HEK293T (cell line): ENCODE results near the gene ANKRD12.

Experiments used
- ARNT ChIP-seq: fragments of 450-650 bp; IDR thresholded peaks from 2 replicates; pipeline ENCODE4 v1.6.1; 2017; ENCODE audit warnings: mild to moderate bottlenecking
- BHLHE40 ChIP-seq: fragments of 450-650 bp; IDR thresholded peaks from 2 replicates; pipeline ENCODE4 v1.6.1; 2016; ENCODE audit warnings: mild to moderate bottlenecking, moderate library complexity, borderline replicate concordance
- ELF4 ChIP-seq: fragments of 450-650 bp; IDR thresholded peaks from 2 replicates; pipeline ENCODE4 v1.6.1; 2017; ENCODE audit warnings: antibody characterized with exemption
- FOXA1 ChIP-seq: fragments of 450-650 bp; IDR thresholded peaks from 2 replicates; pipeline ENCODE4 v1.6.1; 2016; ENCODE audit warnings: mild to moderate bottlenecking
- FOXK2 ChIP-seq: fragments of 450-650 bp; IDR thresholded peaks from 2 replicates; pipeline ENCODE4 v1.6.1; 2016; ENCODE audit warnings: mild to moderate bottlenecking
- FOXM1 ChIP-seq: fragments of 450-650 bp; IDR thresholded peaks from 2 replicates; pipeline ENCODE4 v1.6.1; 2017; ENCODE audit warnings: mild to moderate bottlenecking, borderline replicate concordance
- HDGF ChIP-seq: fragments of 450-650 bp; IDR thresholded peaks from 2 replicates; pipeline ENCODE4 v1.6.1; 2017; ENCODE audit warnings: antibody characterized with exemption, borderline replicate concordance
- LEF1 ChIP-seq: fragments of 450-650 bp; IDR thresholded peaks from 2 replicates; pipeline ENCODE4 v1.6.1; 2017; ENCODE audit warnings: mild to moderate bottlenecking, borderline replicate concordance
- NFRKB ChIP-seq: fragments of 450-650 bp; IDR thresholded peaks from 2 replicates; pipeline ENCODE4 v1.6.1; 2016; ENCODE audit warnings: mild to moderate bottlenecking, moderate library complexity
- PKNOX1 ChIP-seq: fragments of 450-650 bp; IDR thresholded peaks from 2 replicates; pipeline ENCODE4 v1.6.1; 2016
- SUZ12 ChIP-seq: fragments of 450-650 bp; IDR thresholded peaks from 2 replicates; pipeline ENCODE4 v1.6.1; 2016; ENCODE audit warnings: mild to moderate bottlenecking
- TARDBP ChIP-seq: fragments of 450-650 bp; IDR thresholded peaks from 2 replicates; pipeline ENCODE4 v1.6.1; 2016
- ZNF384 ChIP-seq: fragments of 450-650 bp; IDR thresholded peaks from 2 replicates; pipeline ENCODE4 v1.6.1; 2016

GRCh38 chr18:9097349-9097748, 39.2 kb upstream of the ANKRD12 start:
- TF ChIP-seq TARDBP = no peak
- TF ChIP-seq ARNT = no peak
- no peak for TF ChIP-seq NFRKB
- no peak for TF ChIP-seq FOXK2
- no peak for TF ChIP-seq PKNOX1
- no peak for TF ChIP-seq HDGF
- TF ChIP-seq SUZ12 = no peak
- TF ChIP-seq BHLHE40 = no peak
- no peak for TF ChIP-seq FOXA1
- TF ChIP-seq ELF4 = no peak
- TF ChIP-seq LEF1 = no peak
- TF ChIP-seq FOXM1 = no peak
- TF ChIP-seq ZNF384 = no peak
